Hair follicle dermal papilla cell (primary cell): ENCODE data around the gene NFKBIE. TPM values are rescaled to one million over a fixed set of nuclear protein-coding genes. Genes with fewer than 3 reads are reported as not detected.

Experiments used
- small RNA-seq: library from RNA; depleted of rRNA; stranded (forward); fragments of <200 nt; gene quantifications from one replicate; pipeline ENCODE3, GENCODE V24; 2012
- total RNA-seq: library from RNA; depleted of rRNA; stranded (reverse); fragments of >200 nt; gene quantifications from 2 replicates; pipeline ENCODE4 v1.2.3, GENCODE V29; 2012

Gene NFKBIE
- 6.0 TPM in 2 replicates for total RNA-seq

GRCh38 chr6:44265007-44265721 lies at the start of gene NFKBIE:
NFKBIE (minus strand) TSS chr6:44265551; CDS start chr6:44265346, 205 bp downstream.

GRCh38 chr6:44312901-44313788 lies 47.8 kb upstream of the NFKBIE start, which contains the start of gene AARS2:
AARS2 (minus strand) TSS chr6:44313347; CDS start chr6:44313323, 24 bp downstream.

GRCh38 chr6:44269921-44270525 lies 4.7 kb upstream of the NFKBIE start, which contains the start of gene TMEM151B:
TMEM151B (plus strand) TSS chr6:44270450; CDS start chr6:44270743, 293 bp downstream.

GRCh38 chr6:44257025-44257752 lies 8.2 kb downstream of the NFKBIE start, which contains the start of gene SLC35B2:
SLC35B2 (minus strand) TSS chr6:44257528; CDS start chr6:44257410, 118 bp downstream.

GRCh38 chr6:44246663-44247337 lies 18.6 kb downstream of the NFKBIE start, which contains the start of gene HSP90AB1:
HSP90AB1 (plus strand) TSS chr6:44247101; CDS start chr6:44248630, 1,529 bp downstream.

GRCh38 chr6:44223319-44224028 lies 41.9 kb downstream of the NFKBIE start, which contains the start of gene SLC29A1:
SLC29A1 (plus strand) TSS chr6:44223595; CDS start chr6:44227314, 3,719 bp downstream.

GRCh38 chr6:44216677-44217331 lies 48.5 kb downstream of the NFKBIE start, which contains the start of gene MYMX:
MYMX (plus strand) TSS chr6:44216926; CDS start chr6:44217472, 546 bp downstream.

Small RNA genes within 50 kb of the gene (small RNA-seq; reads per million reads assigned to genes)
- gene RN7SL811P, result not detected

Other genes with a start within 250 kb of the NFKBIE start
- 37.2 and 42.5 TPM in 2 replicates for gene MRPL14, start 138.1 kb downstream of the NFKBIE start, total RNA-seq
- 41.4 and 42.0 TPM in 2 replicates for gene TMEM63B, start 138.0 kb downstream of the NFKBIE start, total RNA-seq
- not detected in 2 replicates for gene CAPN11, start 106.7 kb downstream of the NFKBIE start, total RNA-seq
- not detected in 2 replicates for gene MYMX, start 48.6 kb downstream of the NFKBIE start, total RNA-seq
- gene SLC29A1, start 42.0 kb downstream of the NFKBIE start, total RNA-seq, result 5.8 and 8.4 TPM in 2 replicates
- gene HSP90AB1, start 18.4 kb downstream of the NFKBIE start, total RNA-seq, result 553 and 574 TPM in 2 replicates
- 78.7 and 82.2 TPM in 2 replicates for gene SLC35B2, start 8.0 kb downstream of the NFKBIE start, total RNA-seq
- gene TMEM151B, start 4.9 kb upstream of the NFKBIE start, total RNA-seq, result not detected in 2 replicates
- 12.0 and 13.0 TPM in 2 replicates for gene AARS2, start 47.8 kb upstream of the NFKBIE start, total RNA-seq
- gene SPATS1, start 77.1 kb upstream of the NFKBIE start, total RNA-seq, result not detected in 2 replicates
- 16.9 and 17.2 TPM in 2 replicates for gene CDC5L, start 122.2 kb upstream of the NFKBIE start, total RNA-seq